ES-I3 (cell line): ENCODE data around the gene SLC35A2.
A peak's percentile ranks its signal among the peaks of the same experiment; 100 is the strongest.

Experiments
- H3K36me3 ChIP-seq: 2 replicates; pipeline ENCODE4 v1.6.1; 2013; ENCODE audit warnings: mild to moderate bottlenecking, low read length, control low read depth, moderate library complexity; ENCODE audit not compliant: insufficient read depth
- H3K4me1 ChIP-seq: 2 replicates; pipeline ENCODE4 v1.6.1; 2013; ENCODE audit warnings: mild to moderate bottlenecking, control low read depth, low read length; ENCODE audit not compliant: insufficient read depth
- H3K9ac ChIP-seq: 2 replicates; pipeline ENCODE4 v1.6.1; 2013; ENCODE audit warnings: low read depth, mild to moderate bottlenecking, low read length, moderate library complexity
- H3K9me3 ChIP-seq: 2 replicates; pipeline ENCODE4 v1.6.1; 2013; ENCODE audit warnings: mild to moderate bottlenecking, low read length, moderate library complexity; ENCODE audit not compliant: control insufficient read depth, insufficient read depth

SLC35A2 gene

GRCh38 chrX:48918301-48918642, 6.8 kb upstream of the SLC35A2 start:
- peaks cover 32% of the 10 kb centered on the region for H3K36me3 ChIP-seq
- no peaks in the 10 kb centered on the region for H3K9me3 ChIP-seq
- H3K9ac ChIP-seq: peak overlapping the region; percentile 78
- H3K4me1 ChIP-seq: peaks cover 19% of the 10 kb centered on the region

GRCh38 chrX:48917139-48918001, 5.9 kb upstream of the SLC35A2 start:
- Histone ChIP-seq H3K9me3 (no peaks in the 10 kb centered on the region), H3K4me1 (peaks cover 19% of the 10 kb centered on the region), H3K9ac (peak overlapping the region; percentile 78), H3K36me3 (peaks cover 31% of the 10 kb centered on the region)

- H3K4me1 ChIP-seq: peaks cover under 1% of the 10 kb centered on the region
- no peak overlapping the region for H3K9ac ChIP-seq
- no peaks in the 10 kb centered on the region for H3K9me3 ChIP-seq
- H3K36me3 ChIP-seq: peaks cover 29% of the 10 kb centered on the region
Observed at GRCh38 chrX:48914593-48915493, 3.4 kb upstream of the SLC35A2 start.

- H3K9ac ChIP-seq: no peak overlapping the region
- peaks cover 29% of the 10 kb centered on the region for H3K36me3 ChIP-seq
- H3K4me1 ChIP-seq: no peaks in the 10 kb centered on the region; the same call in 1 of the 2 replicates
- H3K9me3 ChIP-seq: no peaks in the 10 kb centered on the region
Observed at GRCh38 chrX:48913605-48914366, 2.3 kb upstream of the SLC35A2 start.

- Histone ChIP-seq H3K4me1 (no peaks in the 10 kb centered on the region; the same call in 1 of the 2 replicates), H3K9me3 (no peaks in the 10 kb centered on the region), H3K9ac (peak overlapping the region; percentile 69), H3K36me3 (peaks cover 25% of the 10 kb centered on the region)
Observed at GRCh38 chrX:48910926-48911411, 477 bp downstream of the SLC35A2 start.

- Histone ChIP-seq H3K9me3 (no peaks in the 10 kb centered on the region), H3K9ac (no peak overlapping the region), H3K36me3 (peaks cover 14% of the 10 kb centered on the region), H3K4me1 (no peaks in the 10 kb centered on the region; the same call in 1 of the 2 replicates)
Observed at GRCh38 chrX:48909703-48910294, 1.6 kb downstream of the SLC35A2 start.

- Histone ChIP-seq H3K36me3 (peaks cover 12% of the 10 kb centered on the region), H3K9ac (no peak overlapping the region), H3K4me1 (no peaks in the 10 kb centered on the region; the same call in 1 of the 2 replicates), H3K9me3 (no peaks in the 10 kb centered on the region)
Observed at GRCh38 chrX:48908600-48908999, 2.8 kb downstream of the SLC35A2 start.

GRCh38 chrX:48905090-48905790, 6.2 kb downstream of the SLC35A2 start:
- peaks cover 11% of the 10 kb centered on the region for H3K36me3 ChIP-seq
- H3K9me3 ChIP-seq: no peaks in the 10 kb centered on the region
- H3K4me1 ChIP-seq: no peaks in the 10 kb centered on the region
- H3K9ac ChIP-seq: no peak overlapping the region

- H3K4me1 ChIP-seq: no peaks in the 10 kb centered on the region
- no peaks in the 10 kb centered on the region for H3K9me3 ChIP-seq
- no peak overlapping the region for H3K9ac ChIP-seq
- peaks cover 12% of the 10 kb centered on the region for H3K36me3 ChIP-seq
Observed at GRCh38 chrX:48904626-48905025, 6.8 kb downstream of the SLC35A2 start.

GRCh38 chrX:48904180-48904579, 7.3 kb downstream of the SLC35A2 start:
- no peaks in the 10 kb centered on the region for H3K9me3 ChIP-seq
- no peaks in the 10 kb centered on the region for H3K4me1 ChIP-seq
- H3K9ac ChIP-seq: no peak overlapping the region
- peaks cover 16% of the 10 kb centered on the region for H3K36me3 ChIP-seq

- no peaks in the 10 kb centered on the region for H3K4me1 ChIP-seq
- no peak overlapping the region for H3K9ac ChIP-seq
- H3K9me3 ChIP-seq: no peaks in the 10 kb centered on the region
- peaks cover 16% of the 10 kb centered on the region for H3K36me3 ChIP-seq
Observed at GRCh38 chrX:48903290-48903689, 8.2 kb downstream of the SLC35A2 start.

GRCh38 chrX:48902776-48903175, 8.7 kb downstream of the SLC35A2 start:
- no peaks in the 10 kb centered on the region for H3K4me1 ChIP-seq
- H3K9me3 ChIP-seq: no peaks in the 10 kb centered on the region
- H3K9ac ChIP-seq: no peak overlapping the region
- peaks cover 16% of the 10 kb centered on the region for H3K36me3 ChIP-seq

- H3K36me3 ChIP-seq: peaks cover 16% of the 10 kb centered on the region
- no peaks in the 10 kb centered on the region for H3K4me1 ChIP-seq
- no peaks in the 10 kb centered on the region for H3K9me3 ChIP-seq
- no peak overlapping the region for H3K9ac ChIP-seq
Observed at GRCh38 chrX:48902135-48902534, 9.3 kb downstream of the SLC35A2 start.
